ENCODE data around the gene MAP3K1.

Gene MAP3K1

GRCh38 chr5:56910210-56910965, 95.0 kb downstream of the MAP3K1 start:
- peak; percentile 65 for DNase-seq

GRCh38 chr5:56913766-56914165, 98.4 kb downstream of the MAP3K1 start:
- DNase-seq, result no peak

GRCh38 chr5:56914678-56915077, 99.3 kb downstream of the MAP3K1 start:
- DNase-seq, result no peak

- DNase-seq, result no peak
These were observed 102.2 kb downstream of the MAP3K1 start for GRCh38 chr5:56917534-56917933.

GRCh38 chr5:56918054-56918453, 102.7 kb downstream of the MAP3K1 start:
- DNase-seq, result no peak

- no peak for DNase-seq
These were observed 104.8 kb downstream of the MAP3K1 start for GRCh38 chr5:56919942-56920662.

GRCh38 chr5:56922922-56923321, 107.6 kb downstream of the MAP3K1 start:
- no peak for DNase-seq

GRCh38 chr5:56934325-56934724, 119.0 kb downstream of the MAP3K1 start:
- DNase-seq, result no peak

GRCh38 chr5:56938858-56939257, 123.5 kb downstream of the MAP3K1 start:
- peak; percentile 37 for DNase-seq

- DNase-seq, result no peak
These were observed 126.6 kb downstream of the MAP3K1 start for GRCh38 chr5:56941981-56942380.
